Urinary bladder (tissue), 4 donors: ENCODE results near the gene OBP2B. TPM values are rescaled to one million over a fixed set of nuclear protein-coding genes. Genes with fewer than 3 reads are reported as not detected.
"Not testable (repeated sequence)": the region's sequence is repeated elsewhere in the genome, so short reads cannot be mapped to it uniquely, and the experiment has no call there.

Experiments
- DNase-seq: peaks from one replicate; pipeline ENCODE4 v3.0.0-alpha.2; 2015; ENCODE audit errors: extremely low spot score
- H3K27ac ChIP-seq: one replicate; pipeline ENCODE4 v1.5.1; 2013; ENCODE audit warnings: low read depth, mild to moderate bottlenecking, moderate library complexity
- H3K36me3 ChIP-seq: one replicate; pipeline ENCODE4 v1.6.1; 2013; ENCODE audit warnings: mild to moderate bottlenecking, moderate library complexity; ENCODE audit not compliant: insufficient read depth
- H3K4me1 ChIP-seq: one replicate; pipeline ENCODE4 v1.6.1; 2013; ENCODE audit warnings: mild to moderate bottlenecking, moderate library complexity; ENCODE audit not compliant: insufficient read depth
- H3K4me3 ChIP-seq: one replicate; pipeline ENCODE4 v1.5.1; 2013; ENCODE audit warnings: low read depth, low read length
- WGBS: extraction: QIAGEN DNeasy Blood & Tissue Kit; methylation state at CpG from one replicate; pipeline ENCODE4 v1.1.7; 2013; 5-methylcytosine and 5-hydroxymethylcytosine counted together
- polyA plus RNA-seq: library from polyadenylated mRNA; stranded (reverse); fragments of 200-250 nt; gene quantifications from one replicate; pipeline ENCODE4 v1.2.3, GENCODE V29; 2013
- total RNA-seq: library from RNA; depleted of rRNA; stranded (reverse); fragments of >200 nt; gene quantifications from one replicate; pipeline ENCODE4 v1.2.3, GENCODE V29; 2014
- donor health status: healthy with polysubstance abuse.
- donor health status: healthy.

Gene OBP2B
- total and polyA plus RNA-seq, 2 donors: not detected

DNA sequence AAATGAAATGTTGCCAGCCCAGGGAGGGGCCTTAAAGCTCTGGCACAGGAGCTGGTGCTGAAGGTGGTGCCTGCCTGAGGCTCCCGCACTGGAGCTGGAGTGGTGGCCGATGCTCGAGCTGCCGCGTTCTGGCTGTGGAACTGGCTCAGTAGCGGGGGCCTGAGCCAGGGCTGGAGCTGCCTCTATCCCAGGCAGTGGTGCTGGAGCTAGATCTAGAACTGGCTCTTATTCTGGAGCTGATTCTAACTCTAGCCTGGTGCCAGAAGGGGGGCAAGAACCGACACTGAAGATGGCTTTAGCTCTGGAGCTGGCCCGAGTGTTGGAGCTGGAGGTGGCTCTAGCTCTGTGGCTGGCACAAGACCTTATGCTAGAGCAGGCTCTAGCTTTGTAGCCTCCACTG is 19.2 kb downstream of the OBP2B start:
- 84% methylated on average over 8 of the region's 8 CpGs for WGBS
- Histone ChIP-seq H3K27ac (no peak overlapping the region), H3K4me1 (no peaks in the 10 kb centered on the region), H3K4me3 (no peak overlapping the region), H3K36me3 (no peaks in the 10 kb centered on the region)
- no peak for DNase-seq

DNA sequence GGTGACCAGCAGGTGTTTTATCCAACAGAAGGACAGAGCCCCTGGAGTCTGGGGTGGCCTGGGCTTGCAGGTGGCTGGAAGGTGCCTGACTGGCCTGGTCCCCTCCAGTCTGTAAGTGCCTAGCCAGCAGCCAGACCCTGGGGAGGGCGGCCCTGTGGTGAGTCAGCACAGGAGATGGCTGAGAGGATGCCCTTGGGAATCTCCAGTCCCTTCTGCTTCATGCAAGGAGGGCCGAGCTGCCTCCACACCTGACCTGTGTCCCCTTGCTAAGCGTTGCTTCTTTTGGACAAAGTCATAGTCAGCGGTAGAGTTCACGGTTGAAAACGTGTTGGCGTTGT is 20.2 kb downstream of the OBP2B start:
- Histone ChIP-seq H3K36me3 (no peaks in the 10 kb centered on the region), H3K4me3 (no peak overlapping the region), H3K4me1 (no peaks in the 10 kb centered on the region), H3K27ac (no peak overlapping the region)
- no peak for DNase-seq
- WGBS: 81% methylated on average over 7 of the region's 7 CpGs

DNA sequence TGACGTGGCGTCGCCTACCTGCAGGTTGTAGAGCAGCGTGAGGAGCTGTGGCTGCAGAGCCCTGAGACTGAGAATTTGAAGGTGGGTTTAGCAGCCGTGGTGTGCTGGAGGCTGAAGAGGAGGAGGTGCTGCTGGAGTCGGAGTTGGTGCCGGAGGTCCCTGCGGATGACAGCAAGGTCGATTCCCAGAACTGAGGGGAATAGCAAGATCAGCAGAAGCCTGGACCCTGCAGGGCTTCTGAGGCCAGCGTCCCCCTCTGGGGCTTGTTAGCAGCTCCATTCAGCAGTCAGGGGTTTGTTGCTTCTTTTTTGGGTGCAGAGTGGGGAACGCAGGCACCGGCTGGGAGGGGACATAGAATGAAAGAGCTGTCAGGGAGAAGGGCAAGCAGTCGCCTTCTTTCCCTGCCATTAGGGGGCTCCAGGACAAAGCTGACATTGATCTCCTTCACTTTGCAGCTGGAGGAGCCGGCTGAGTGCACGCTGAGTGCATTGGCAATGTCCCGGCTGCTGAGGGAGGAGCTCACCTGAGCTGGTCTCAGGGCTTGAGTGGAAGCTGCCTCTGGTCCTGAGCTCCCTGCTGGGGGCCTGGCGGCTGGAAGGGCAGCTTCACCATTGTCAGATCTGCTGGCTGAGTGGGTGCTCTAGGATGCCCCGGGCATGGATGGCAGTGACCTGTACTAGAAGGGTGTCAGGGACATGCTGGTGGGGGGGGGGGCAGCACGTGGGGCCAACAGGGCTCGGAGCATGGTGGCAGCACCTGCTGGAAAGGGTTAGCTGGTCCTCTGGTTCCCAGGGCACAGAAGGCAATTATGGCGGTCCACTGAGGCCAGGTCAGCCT is 20.8 kb downstream of the OBP2B start:
- H3K4me1 ChIP-seq: no peaks in the 10 kb centered on the region
- 48% methylated on average over 21 of the region's 21 CpGs for WGBS
- no peak for DNase-seq
- H3K4me3 ChIP-seq: no peak overlapping the region
- no peak overlapping the region for H3K27ac ChIP-seq
- no peaks in the 10 kb centered on the region for H3K36me3 ChIP-seq

DNA sequence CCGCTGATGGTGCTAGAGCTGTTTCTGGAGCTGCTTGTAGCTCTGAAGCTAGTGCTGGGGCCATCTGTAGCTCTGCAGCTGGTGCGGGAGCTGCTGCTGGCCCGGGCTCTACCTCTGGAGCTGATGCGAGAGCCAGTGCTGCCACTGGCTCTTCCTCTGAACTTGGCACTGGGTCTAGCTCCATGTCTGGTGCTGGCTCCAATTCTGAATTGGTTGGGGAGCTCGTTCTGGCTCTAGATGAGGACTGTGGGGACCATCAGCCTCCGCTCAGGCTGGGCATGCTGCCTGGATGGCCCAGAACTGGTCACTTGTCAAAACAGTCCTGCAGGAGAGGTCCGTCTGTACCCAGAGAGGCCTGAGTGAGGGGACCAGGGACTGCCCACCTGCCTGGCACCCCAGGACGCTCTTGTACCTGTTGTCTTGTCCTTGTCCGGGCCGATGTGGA is 21.5 kb downstream of the OBP2B start:
- Histone ChIP-seq H3K36me3 (no peaks in the 10 kb centered on the region), H3K27ac (no peak overlapping the region), H3K4me3 (no peak overlapping the region), H3K4me1 (no peaks in the 10 kb centered on the region)
- DNase-seq: no peak
- WGBS: 78% methylated on average over 10 of the region's 10 CpGs

DNA sequence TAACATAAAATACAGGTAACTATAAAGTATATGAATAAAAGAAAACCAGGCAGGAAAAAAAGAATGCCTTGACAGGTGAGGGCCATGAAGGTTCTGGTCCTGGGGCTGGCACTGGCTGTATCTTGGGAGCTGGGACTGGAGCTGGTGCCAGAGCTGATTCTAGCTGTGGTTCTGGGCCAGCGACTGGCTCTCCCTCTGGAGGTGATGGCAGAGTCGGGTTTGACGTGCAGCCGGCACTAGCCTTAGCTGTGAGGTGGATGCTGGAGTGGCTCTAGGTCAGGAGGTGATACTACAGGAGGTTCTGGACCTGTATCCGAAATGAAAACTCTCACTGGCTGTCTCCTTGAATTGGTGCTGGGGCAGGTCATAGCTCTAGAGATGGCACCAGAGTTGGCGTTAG is 22.3 kb downstream of the OBP2B start:
- Histone ChIP-seq H3K4me1 (no peaks in the 10 kb centered on the region), H3K27ac (no peak overlapping the region), H3K4me3 (no peak overlapping the region), H3K36me3 (no peaks in the 10 kb centered on the region)
- DNase-seq: no peak
- WGBS: 83% methylated on average over 6 of the region's 6 CpGs

DNA sequence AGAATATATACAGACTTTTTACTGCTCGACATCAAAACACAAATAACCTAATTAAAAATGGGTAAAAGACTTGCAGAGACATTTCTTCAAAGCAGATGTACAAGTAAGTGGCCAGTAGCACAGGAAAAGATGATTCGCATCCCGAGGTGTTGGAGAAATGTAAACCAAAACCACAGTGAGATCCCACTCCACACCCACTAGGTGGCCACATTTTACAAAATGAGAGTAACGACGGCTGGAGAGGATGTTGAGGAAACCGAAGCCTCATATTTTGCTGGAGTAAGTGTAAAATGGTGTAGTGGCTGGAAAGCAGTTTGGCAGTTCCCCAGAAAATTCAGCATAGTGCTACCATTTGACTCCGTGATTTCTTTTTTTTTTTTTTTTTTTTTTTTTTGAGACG is 24.1 kb downstream of the OBP2B start:
- no peak overlapping the region for H3K4me3 ChIP-seq
- 8% methylated on average over 7 of the region's 8 CpGs for WGBS
- no peak overlapping the region for H3K27ac ChIP-seq
- H3K36me3 ChIP-seq: no peaks in the 10 kb centered on the region
- H3K4me1 ChIP-seq: no peaks in the 10 kb centered on the region
- peak; percentile 42 for DNase-seq

DNA sequence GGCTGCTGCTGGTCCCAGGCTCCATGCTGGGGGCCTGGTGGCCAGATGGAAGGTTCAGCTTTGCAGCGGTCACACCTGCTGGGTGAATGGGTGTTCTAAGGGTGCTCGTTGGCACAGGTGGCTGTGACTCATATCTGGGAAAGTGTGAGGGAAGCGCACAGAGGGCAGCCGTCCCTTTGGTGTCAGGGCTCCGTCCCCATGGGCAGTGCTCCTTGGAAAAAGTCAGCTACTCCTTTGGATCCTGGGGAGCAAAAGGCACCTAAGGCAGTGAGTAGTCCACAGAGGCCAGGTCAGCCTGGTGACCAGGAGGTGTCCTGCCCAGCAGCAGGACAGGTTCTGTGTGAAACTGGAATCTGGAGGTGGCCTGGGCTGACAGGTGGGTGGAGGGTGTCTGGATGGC is 26.9 kb downstream of the OBP2B start:
- Histone ChIP-seq H3K36me3 (no peaks in the 10 kb centered on the region), H3K4me1 (no peaks in the 10 kb centered on the region), H3K4me3 (no peak overlapping the region), H3K27ac (no peak overlapping the region)
- WGBS: 79% methylated on average over 5 of the region's 5 CpGs
- DNase-seq: no peak

DNA sequence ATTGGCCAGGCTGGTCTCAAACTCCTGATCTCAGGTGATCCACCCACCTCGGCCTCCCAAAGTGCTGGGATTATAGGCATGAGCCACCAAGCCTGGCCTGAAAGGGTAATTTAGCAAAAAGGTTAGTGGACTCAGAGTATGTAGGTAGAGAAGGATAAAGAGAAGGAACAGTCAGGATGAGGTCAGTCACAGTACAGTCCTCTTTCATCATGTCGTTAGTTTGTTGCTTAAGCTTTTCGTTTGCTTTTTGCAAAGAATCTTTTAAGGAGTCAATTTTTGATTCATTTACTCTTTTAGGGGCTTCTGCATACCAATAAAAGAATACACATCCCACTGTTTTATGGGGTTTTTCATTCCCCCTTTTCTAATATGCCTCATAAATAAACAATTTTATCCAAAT is 27.5 kb downstream of the OBP2B start:
- Histone ChIP-seq H3K4me1 (no peaks in the 10 kb centered on the region), H3K36me3 (no peaks in the 10 kb centered on the region), H3K27ac (no peak overlapping the region), H3K4me3 (no peak overlapping the region)
- DNase-seq: no peak
- WGBS: 72% methylated on average over 3 of the region's 3 CpGs

DNA sequence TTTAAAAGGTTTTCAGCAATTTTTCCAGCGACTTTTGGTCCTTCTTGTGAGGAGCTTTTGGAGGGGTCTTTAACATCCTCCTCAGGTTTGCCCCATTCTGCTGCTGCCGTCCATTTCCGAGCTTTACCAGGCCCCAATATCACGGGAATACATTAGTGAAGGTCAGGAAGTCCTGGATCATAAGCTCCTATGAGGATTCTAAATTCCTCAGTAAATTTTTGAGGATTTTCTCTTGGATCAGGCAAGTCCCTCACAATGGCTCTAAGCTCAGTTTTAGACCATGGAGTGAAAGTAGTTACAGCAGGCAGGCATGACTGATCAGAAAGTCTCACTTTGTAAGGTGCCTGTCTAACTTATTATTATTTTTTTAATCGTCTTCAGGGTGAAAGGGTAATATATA is 28.1 kb downstream of the OBP2B start:
- no peak overlapping the region for H3K27ac ChIP-seq
- H3K4me1 ChIP-seq: no peaks in the 10 kb centered on the region
- WGBS: 61% methylated on average over 5 of the region's 5 CpGs
- no peak for DNase-seq
- no peak overlapping the region for H3K4me3 ChIP-seq
- no peaks in the 10 kb centered on the region for H3K36me3 ChIP-seq

DNA sequence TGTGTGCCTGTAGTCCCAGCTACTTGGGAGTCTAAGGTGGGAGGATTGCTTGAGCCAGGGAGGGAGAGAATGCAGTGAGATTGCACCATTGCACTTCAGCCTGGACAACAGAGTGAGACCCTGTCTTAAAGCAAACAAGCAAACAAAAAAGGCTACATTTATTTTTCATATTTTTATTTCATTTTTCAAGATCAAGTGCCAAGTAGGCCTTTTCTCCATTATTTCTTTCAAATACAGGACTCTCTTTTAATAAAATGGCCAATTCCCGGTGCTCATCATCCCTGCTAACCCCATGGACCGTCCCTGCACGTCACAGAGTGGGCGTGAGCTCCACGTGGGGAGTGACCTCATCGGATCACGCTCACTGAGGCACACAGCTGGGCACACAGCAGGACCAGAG is 36.0 kb downstream of the OBP2B start:
- WGBS: 83% methylated on average over 7 of the region's 7 CpGs
- Histone ChIP-seq H3K27ac (no peak overlapping the region), H3K4me3 (no peak overlapping the region), H3K36me3 (no peaks in the 10 kb centered on the region), H3K4me1 (no peaks in the 10 kb centered on the region)
- DNase-seq: no peak

DNA sequence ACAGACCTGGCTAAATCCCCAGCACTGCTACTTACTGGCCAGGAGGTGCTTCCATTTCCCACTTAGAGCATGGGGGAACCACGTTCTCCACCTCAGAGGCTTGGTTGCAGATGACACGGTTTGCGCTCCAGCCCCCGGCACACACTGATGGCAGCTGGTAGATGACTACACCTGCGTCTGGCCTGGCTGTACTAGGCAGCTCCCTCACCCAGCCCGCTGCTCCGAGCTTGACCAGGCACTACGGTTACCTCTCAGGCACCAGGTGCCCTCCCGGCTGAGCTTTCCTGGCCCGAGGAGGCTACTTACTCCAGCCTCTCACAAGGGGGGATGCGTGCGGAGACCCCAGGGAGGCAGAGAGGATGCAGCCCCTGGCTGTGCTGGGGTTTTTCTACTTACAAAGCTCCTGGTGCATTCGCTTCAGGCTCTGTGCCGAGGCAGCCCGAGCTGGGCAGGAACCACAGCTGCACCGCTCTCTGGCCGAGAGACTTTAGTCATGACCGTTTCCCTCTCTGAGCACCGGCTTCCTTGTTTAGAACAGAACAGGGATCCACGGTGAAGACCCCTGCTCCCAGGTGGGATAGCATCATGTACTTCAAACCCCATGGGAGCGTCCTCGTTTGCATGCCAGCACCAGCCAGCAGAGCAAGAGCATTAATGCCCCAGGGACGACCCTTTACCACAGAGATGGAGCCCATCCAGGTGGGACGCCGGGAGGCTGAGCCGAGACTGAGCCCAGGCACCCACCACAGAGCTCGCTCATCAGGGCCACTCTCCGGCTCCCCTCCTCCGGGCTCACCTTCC is 37.7 kb downstream of the OBP2B start:
- H3K27ac ChIP-seq: no peak overlapping the region
- WGBS: 78% methylated on average over 29 of the region's 29 CpGs
- no peak overlapping the region for H3K4me3 ChIP-seq
- H3K4me1 ChIP-seq: no peaks in the 10 kb centered on the region
- DNase-seq: no peak
- H3K36me3 ChIP-seq: no peaks in the 10 kb centered on the region

DNA sequence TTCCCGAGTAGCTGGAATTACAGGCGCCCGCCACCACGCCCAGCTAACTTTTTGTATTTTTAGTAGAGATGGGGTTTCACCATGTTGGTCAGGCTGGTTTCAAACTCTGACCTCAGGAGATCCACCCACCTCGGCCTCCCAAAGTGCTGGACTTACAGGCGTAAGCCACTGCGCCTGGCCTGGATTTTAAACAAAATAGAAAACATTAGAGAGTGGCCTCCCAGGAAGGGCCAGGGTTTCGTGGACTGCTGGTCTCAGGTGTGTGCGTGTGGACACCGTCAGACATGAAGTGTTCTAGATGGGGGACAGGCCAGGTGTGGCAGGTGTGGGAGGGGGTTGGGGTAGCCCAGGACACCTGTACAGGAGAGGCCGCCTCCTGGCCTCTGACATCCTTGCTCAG is 38.3 kb downstream of the OBP2B start:
- no peak for DNase-seq
- no peaks in the 10 kb centered on the region for H3K36me3 ChIP-seq
- no peak overlapping the region for H3K4me3 ChIP-seq
- no peak overlapping the region for H3K27ac ChIP-seq
- H3K4me1 ChIP-seq: no peaks in the 10 kb centered on the region
- WGBS: 90% methylated on average over 11 of the region's 11 CpGs

DNA sequence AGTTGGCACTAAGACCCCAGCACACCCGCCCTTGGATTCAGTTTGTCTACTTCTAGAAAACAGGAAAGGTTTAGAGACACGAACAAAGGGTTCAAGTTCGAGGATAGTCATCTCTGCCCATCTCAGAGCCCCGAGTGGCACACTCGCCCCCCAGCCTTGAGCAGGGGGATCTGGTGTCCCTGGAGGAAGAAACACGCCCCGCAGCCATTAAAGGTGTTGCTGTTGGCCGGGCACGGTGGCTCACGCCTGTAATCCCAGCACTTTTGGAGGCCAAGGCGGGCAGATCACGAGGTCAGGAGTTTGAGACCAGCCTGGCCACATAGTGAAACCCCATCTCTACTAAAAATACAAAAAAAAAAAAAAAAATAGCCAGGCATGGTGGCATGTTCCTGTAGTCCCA is 39.4 kb downstream of the OBP2B start:
- 94% methylated on average over 12 of the region's 12 CpGs for WGBS
- DNase-seq, H3K36me3 ChIP-seq, H3K4me1 ChIP-seq, H3K27ac ChIP-seq, H3K4me3 ChIP-seq: not testable (repeated sequence)

DNA sequence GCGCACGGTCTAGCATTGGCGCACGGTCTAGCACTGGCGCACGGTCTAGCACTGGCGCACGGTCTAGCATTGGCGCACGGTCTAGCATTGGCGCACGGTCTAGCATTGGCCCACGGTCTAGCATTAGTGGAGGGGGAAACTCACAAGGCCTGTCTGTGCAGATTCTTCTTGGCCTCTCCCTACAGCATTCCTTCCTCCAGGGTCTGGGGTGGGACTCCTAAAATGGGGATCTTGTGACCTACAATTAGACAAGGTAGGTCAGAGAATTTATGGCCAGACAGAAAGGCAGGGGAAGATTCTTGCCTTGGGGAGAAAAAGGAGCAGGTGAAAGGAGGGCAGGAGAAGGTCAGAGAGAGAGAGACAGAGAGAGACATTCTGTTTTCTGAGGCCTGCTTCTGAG is 39.9 kb downstream of the OBP2B start:
- 97% methylated on average over 13 of the region's 13 CpGs for WGBS
- no peak for DNase-seq
- no peaks in the 10 kb centered on the region for H3K4me1 ChIP-seq
- no peaks in the 10 kb centered on the region for H3K36me3 ChIP-seq
- no peak overlapping the region for H3K27ac ChIP-seq
- H3K4me3 ChIP-seq: no peak overlapping the region
